ENCODE results near the gene IZUMO1.
A peak's percentile ranks its signal among the peaks of the same experiment; 100 is the strongest.

IZUMO1 gene

DNA sequence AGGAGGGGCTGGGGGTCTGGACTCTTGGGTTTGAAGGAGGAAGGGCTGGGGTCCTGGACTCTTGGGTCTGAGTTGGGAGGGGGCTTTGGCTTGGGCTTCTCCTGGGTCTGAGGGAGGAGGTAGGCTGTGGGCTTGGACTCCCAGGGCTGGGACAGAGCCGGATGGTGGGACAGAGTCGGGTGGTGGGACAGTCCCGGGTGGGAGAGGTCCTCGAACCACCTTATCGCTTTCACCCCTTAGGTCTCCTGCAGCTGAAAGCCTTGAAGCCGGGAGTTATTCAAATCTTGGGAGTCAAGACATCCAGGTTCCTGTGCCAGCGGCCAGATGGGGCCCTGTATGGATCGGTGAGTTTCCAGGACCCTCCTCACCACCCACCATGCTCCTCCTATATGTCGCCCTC, 10.0 kb upstream of the IZUMO1 start:
- DNase-seq: no peak

GRCh38 chr19:48756212-48756611, 9.5 kb upstream of the IZUMO1 start:
- no peak for DNase-seq

- DNase-seq: no peak
Observed at GRCh38 chr19:48755787-48756186, 9.1 kb upstream of the IZUMO1 start.

- DNase-seq: no peak
Observed at GRCh38 chr19:48755084-48755641, 8.5 kb upstream of the IZUMO1 start, which contains the start of gene FGF21. Gene FGF21, plus strand, starts transcription at chr19:48755524. Its CDS starts 713 bp downstream, at chr19:48756237.

DNA sequence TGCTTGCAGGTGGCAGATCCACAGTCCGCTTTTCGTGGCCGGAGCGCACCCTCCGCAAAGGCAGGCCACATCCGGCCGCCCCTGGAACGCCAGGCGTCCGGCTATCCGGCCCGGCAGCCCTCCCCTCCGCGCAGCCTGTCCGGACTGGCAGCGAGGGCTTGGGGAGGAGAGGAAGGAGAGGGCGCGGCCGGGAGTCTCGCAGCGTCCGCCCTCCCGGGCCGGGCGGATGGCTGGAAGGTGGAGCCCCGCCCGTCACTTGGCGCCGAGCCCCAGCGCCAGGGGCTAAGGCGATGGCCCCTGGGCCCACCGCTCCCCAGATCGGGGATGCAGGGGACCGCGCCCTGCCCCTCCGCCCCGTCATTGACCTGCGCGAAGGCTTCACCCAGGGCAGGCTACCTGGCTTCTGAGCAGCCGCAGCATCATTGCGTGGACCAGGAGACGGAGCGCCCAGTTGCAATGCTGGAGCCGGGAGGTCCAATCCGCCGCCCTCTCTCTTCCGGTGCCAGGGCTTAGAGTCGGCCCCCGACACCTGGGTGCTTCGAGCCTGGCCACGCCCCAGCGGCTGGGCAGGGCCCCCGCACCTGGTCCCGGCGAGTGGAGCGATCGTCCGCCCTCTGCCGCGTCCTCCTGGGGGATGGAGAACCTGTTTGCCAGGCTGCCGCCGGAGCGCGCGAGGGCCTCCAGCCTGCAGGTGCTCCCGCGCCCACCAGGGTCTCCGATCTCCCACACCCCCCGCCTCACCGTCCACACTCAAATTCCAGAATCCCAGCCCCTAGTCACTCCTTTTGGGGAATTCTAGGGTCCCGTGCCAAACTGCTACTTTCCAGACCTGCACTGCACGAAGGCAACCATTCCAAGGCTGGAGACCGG, 6.0 kb upstream of the IZUMO1 start, which contains the start of gene FUT1:
Gene FUT1, minus strand, starts transcription at position 146 of the 870 bp plus-strand sequence. CDS start 1,360 bp downstream, outside the sequence.
- DNase-seq: peak in 1 of 2 donors; percentile 45

GRCh38 chr19:48751845-48752495, 5.3 kb upstream of the IZUMO1 start:
- DNase-seq: no peak

DNA sequence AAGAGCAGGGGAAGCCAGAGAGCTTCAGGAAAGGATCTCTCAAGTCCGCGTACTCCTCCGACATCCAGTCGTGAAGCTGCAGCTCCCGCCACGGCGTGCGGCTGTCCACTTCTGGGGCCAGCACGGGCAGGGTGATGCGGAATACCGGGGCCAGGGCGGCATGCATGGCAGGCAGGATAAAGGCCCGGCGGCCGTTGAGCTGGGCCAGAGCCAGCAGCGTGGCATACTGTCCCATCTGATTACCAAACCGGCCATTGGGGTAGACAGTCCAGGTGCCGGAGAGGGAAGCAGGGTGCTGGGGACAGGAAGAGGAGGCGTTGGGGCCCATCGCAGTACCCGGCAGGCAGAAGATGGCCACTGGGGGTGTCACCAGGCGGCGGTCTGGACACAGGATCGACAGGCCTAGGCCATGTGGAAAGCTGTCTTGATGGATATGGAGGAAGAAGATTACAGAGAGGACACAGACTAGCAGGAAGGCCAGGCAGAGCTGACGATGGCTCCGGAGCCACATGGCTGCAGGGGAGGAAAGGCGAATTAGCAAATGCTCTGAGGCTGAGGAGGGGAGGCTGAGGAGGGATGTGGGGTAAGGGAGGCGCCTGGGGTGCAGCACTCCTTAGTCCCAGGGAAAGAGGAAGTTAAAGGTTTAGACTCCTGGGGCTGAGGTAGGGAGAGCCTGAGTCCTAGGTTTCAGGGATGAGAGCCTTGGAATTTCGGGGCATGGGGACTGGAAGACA, 4.2 kb upstream of the IZUMO1 start:
- no peak for DNase-seq

DNA sequence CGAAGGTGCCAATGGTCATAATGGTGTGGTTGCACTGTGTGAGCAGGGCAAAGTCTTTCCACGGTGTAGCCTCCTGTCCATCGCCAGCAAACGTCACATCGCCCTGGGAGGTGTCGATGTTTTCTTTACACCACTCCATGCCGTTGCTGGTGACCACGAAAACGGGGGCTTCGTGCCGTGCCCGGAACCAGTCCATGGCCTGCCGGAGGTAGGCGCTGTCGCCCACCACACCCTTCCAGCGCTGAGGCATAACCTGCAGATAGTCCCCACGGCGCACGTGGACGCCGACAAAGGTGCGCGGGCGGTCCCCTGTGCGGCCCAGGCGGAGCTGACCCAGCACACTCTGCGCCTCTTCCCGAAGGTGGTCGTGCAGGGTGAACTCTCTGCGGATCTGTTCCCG, 3.6 kb upstream of the IZUMO1 start:
- no peak for DNase-seq

- DNase-seq: no peak
Observed at GRCh38 chr19:48749571-48750198, 3.0 kb upstream of the IZUMO1 start.

GRCh38 chr19:48746110-48746509, 599 bp downstream of the IZUMO1 start:
- no peak for DNase-seq

DNA sequence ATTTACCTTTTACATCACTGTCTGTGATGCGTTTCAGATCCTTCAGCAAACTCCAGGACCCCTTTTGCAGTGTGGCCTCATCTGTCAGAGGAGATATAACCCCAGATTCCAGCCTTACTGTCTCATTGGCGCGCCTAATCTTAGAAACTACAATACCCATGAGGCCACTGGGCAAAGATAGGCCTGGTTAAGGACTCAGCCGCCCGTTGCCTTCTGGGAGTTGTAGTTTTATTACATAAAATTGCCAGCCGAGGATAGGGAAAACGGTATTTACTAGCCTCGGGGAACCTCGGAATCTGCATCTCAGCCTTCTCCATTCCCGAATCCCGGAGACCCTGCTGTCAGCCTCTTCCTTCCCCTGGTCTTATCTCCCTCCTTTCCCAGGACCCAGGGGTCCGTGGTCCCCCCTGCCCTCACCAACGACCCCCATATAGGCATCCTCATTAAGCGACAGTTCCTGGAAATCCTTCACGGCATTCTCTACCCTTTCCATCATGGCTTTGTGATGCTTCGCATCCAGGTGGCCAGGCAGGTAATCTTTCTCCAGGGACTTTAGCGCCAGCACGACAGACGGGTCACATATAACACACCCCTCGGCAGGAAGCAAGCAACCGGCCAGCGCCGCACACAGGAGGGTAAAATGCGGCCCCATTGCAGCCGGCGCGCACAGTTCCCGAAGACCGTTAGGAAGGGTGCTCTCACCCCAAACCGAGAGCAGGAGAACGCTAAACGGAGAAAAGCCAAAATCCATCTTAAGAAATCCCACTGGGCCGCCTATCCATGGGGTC, 1.3 kb downstream of the IZUMO1 start:
- peak; percentile 57 to 59 for DNase-seq

- DNase-seq: no peak
Observed at GRCh38 chr19:48742096-48742495, 4.6 kb downstream of the IZUMO1 start.

DNA sequence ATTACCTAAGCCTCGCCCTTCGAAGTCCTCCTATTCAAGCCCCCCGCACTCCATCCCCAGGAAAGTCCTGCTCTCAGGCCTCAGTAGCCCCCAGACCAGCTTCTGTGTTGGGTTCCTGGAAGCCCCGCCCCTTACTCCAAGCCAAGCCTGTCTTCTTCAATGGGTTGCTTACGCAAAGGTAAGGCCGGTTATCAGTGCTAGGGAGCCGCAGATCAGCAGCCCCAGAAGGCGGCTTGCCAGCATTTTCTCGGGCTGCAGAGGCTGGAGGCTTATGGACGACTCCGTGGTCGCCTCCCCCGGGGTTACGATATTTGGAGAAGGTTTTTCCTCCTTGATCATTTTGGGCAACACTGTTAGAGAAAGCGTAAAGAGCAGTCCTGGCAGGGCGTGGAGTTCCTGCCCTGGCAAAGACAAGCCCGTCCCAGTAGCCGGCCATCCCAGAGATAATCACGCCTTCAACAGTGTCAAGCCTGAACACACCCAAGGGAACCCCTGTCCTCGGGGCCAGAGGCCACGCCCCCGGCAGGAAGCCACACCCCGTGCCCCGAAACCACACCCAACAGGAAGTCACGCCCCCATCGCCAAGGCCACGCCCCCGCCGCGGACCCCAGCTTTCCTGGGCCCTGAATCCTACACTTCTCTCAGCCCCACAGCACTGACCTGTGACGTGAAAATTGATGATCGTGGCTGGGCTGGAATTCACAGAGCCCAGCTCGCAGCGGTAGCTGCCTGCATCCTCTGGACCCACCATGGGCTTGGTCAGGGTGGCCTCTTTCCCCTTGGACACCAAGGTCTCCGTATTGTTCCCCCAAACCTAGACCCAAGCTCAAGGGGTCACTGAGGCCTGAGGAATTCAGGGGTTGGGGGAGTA, 5.3 kb downstream of the IZUMO1 start:
- DNase-seq: peak; percentile 53 to 58

GRCh38 chr19:48740164-48740972, 6.3 kb downstream of the IZUMO1 start, which contains the start of gene RASIP1:
Gene RASIP1, minus strand, starts transcription at chr19:48740610. Its CDS starts 328 bp downstream, at chr19:48740282.
- no peak for DNase-seq

- no peak for DNase-seq
Observed at GRCh38 chr19:48739404-48740163, 7.1 kb downstream of the IZUMO1 start.

DNA sequence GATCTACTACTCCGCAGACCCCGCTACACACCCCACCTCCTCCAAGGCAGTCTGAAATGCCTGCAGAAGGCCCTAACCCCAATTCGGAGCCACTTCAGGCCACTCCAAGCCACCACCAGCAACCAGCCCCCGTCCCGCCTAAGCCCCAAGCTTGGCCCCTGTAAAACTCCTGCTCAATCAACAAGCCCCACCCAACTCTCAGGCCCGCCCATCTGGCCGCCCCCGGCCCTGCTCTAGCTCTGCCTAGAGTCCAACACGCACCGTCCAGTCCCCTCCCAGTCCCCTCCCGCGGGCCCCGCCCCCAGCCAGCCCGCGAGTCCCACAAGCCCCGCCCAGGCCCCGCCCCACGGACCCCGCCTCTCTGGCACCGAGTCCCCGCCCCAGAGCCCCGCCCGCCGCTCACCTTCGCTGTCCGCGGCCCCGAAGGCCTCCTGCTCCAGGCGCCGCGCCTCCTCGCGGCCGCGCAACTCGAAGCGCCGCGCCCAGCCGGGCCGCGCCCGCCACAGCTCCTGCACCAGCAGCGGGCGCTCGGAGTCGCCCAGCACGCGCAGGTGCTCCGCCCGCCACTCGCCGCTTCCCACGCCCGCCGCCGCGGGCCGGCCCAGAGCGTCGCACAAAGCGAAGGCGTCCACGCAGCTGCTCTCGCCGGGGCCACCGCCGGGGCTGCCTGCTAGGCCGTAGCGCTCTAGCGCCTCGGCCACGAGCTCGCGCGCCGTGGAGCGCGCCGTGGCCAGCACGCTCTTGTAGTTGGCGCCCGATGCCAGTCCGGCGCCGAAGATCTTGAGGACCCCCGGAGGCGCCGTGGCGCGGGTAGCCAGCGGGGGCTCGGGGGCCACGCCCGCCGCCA, 7.9 kb downstream of the IZUMO1 start:
- DNase-seq: peak; percentile 94 to 98

- no peak for DNase-seq
Observed at GRCh38 chr19:48737360-48737998, 9.2 kb downstream of the IZUMO1 start.
